Adrenal gland (tissue), 12 donors: Measurements from ENCODE around the gene IL3RA. TPM values are rescaled to one million over a fixed set of nuclear protein-coding genes. Genes with fewer than 3 reads are reported as not detected.
"Not testable (repeated sequence)": the region's sequence is repeated elsewhere in the genome, so short reads cannot be mapped to it uniquely, and the experiment has no call there.

Experiments used
- DNase-seq, 7 donors: peaks; one replicate each; pipeline ENCODE4 v3.0.0-alpha.2; 2019 to 2020
- H3K27ac ChIP-seq, 5 donors: fragments of 200-600 bp; sonication (generic) in 4 of 5; 1 replicate in 3 of 5; 2 replicates in 2 of 5; pipeline versions ENCODE4 v1.5.1 to v1.8.0; 2016 to 2020; ENCODE audit warnings: mild to moderate bottlenecking in 1 of 5
- H3K27me3 ChIP-seq: fragments of 200-600 bp; 2 replicates; pipeline ENCODE4 v1.8.0; 2021
- H3K36me3 ChIP-seq, 2 donors: fragments of 200-600 bp; replicated peaks in 1 of 2; 1 replicate in 1 of 2; 2 replicates in 1 of 2; pipeline versions ENCODE4 v1.5.1 to v1.8.0; 2018 to 2022
- H3K4me1 ChIP-seq, 2 donors: fragments of 200-600 bp; replicated peaks in 1 of 2; 1 replicate in 1 of 2; 2 replicates in 1 of 2; pipeline versions ENCODE4 v1.5.1 to v1.8.0; 2018 to 2021
- H3K4me3 ChIP-seq, 4 donors: fragments of 200-600 bp; sonication (generic) in 3 of 4; one replicate each; pipeline ENCODE4 v1.5.1; 2016 to 2018
- H3K9me3 ChIP-seq, 3 donors: fragments of 200-600 bp; sonication (generic) in 1 of 3; replicated peaks in 1 of 3; 1 replicate in 2 of 3; 2 replicates in 1 of 3; pipeline versions ENCODE4 v1.5.1 to v1.8.0; 2016 to 2021
- POLR2A ChIP-seq, 2 donors: fragments of 450-650 bp; IDR thresholded peaks; one replicate each; pipeline ENCODE4 v1.6.1; 2017; ENCODE audit warnings: antibody characterized with exemption in 2 of 2, mild to moderate bottlenecking in 2 of 2, moderate library complexity in 1 of 2
- WGBS, 4 donors: extraction: QIAGEN DNeasy Blood & Tissue Kit in 2 of 4; methylation state at CpG; one replicate each; pipeline versions ENCODE4 v1.1.5 to v1.1.7; 2013 to 2017; 5-methylcytosine and 5-hydroxymethylcytosine counted together
- intact Hi-C, 2 donors: fragments of 100-400 bp; cut with DNase I; formaldehyde crosslinking; loops; one replicate each; pipeline versions ENCODE4 v1.14.1 to v1.15.0; 2022 to 2023
- polyA plus RNA-seq, 3 donors: library from polyadenylated mRNA; stranded (reverse); fragments of 200-250 nt in 2 of 3; fragments of 350-450 nt in 1 of 3; fragmentation: Illumina TruSeq in 1 of 3; extraction: RNeasy Lipid Tissue Mini Kit (QIAGEN cat#74804) in 1 of 3; gene quantifications; one replicate each; pipeline ENCODE4 v1.2.3, GENCODE V29; 2013 to 2014
- total RNA-seq, 9 donors: library from RNA; depleted of rRNA in 4 of 9; stranded (reverse); fragments of >200 nt in 4 of 9; fragments of 120-200 nt in 1 of 9; fragmentation: NEBNext Ultra II Directional in 1 of 9; extraction: Animal tissue kit (Norgen Biotek cat#: 25700) in 1 of 9; gene quantifications; one replicate each; pipeline versions ENCODE4 v1.1.0 to v1.2.4, GENCODE V29; 2013 to 2023
- TF ChIP-seq, protein P1 (sequence below), 6 experiments: fragments of 450-650 bp in 4 of 6; fragments of 200-600 bp in 2 of 6; sonication (generic) in 1 of 6; IDR thresholded peaks; 1 replicate in 5 of 6; 2 replicates in 1 of 6; pipeline versions ENCODE4 v1.5.1 to v1.8.0; 2016 to 2021; ENCODE audit warnings: antibody characterized with exemption in 6 of 6, mild to moderate bottlenecking in 2 of 6, moderate library complexity in 1 of 6
- donor health status: healthy with polysubstance abuse.
- donor health status: Bipolar disorder and iron deficiency.
- donor health status: DM: yes; HTN: yes; CAD: no.
- donor health status: DM: no; HTN: no; CAD: no.
- donor health status: DM: no; HTN: no; CAD: no.
- donor health status: DM: yes; HTN: yes; CAD: no.

IL3RA gene
- total and polyA plus RNA-seq, 12 donors: 1.4 to 7.4 (median 3.1) TPM

DNA sequence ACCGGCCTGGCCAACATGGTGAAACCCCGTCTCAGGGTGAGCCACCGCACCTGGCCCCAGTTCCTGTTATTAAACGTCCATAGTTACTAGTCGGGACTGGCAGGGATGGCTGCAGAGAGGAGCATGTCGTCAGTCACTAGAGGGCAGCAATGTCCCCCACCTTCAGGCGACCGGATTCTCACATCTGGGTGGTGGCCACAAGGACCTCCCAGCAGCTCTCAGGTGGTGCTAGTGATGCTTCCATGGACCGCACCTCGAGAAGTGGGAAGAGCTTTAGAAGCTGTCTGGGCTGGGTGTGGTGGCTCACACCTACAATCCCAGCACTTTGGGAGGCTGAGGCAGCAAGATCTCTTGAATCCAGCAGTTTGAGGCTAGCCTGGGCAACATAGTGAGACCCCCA is 13.3 kb upstream of the IL3RA start:
- no peak overlapping the region for H3K4me3 ChIP-seq
- DNase-seq: peak; percentile 28 to 74 (median 59)
- H3K36me3 ChIP-seq: no peaks in the 10 kb centered on the region
- H3K4me1 ChIP-seq: no peaks in the 10 kb centered on the region
- no peak overlapping the region for H3K27ac ChIP-seq
- intact Hi-C loops: loop anchor here in 1 of 2 donors (10.0 kb wide), 1 partner anchor 71 kb away; the partner anchor contains the start of gene SLC25A6
- H3K27me3 ChIP-seq: no peaks in the 10 kb centered on the region
- H3K9me3 ChIP-seq: no peaks in the 10 kb centered on the region
- no peak for TF ChIP-seq POLR2A (IDR thresholded peaks at IDR 0.05)
- TF ChIP-seq, protein P1, sequence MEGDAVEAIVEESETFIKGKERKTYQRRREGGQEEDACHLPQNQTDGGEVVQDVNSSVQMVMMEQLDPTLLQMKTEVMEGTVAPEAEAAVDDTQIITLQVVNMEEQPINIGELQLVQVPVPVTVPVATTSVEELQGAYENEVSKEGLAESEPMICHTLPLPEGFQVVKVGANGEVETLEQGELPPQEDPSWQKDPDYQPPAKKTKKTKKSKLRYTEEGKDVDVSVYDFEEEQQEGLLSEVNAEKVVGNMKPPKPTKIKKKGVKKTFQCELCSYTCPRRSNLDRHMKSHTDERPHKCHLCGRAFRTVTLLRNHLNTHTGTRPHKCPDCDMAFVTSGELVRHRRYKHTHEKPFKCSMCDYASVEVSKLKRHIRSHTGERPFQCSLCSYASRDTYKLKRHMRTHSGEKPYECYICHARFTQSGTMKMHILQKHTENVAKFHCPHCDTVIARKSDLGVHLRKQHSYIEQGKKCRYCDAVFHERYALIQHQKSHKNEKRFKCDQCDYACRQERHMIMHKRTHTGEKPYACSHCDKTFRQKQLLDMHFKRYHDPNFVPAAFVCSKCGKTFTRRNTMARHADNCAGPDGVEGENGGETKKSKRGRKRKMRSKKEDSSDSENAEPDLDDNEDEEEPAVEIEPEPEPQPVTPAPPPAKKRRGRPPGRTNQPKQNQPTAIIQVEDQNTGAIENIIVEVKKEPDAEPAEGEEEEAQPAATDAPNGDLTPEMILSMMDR (IDR thresholded peaks at IDR 0.05): peak; percentile 3 to 43 (median 30)
- WGBS, 4 donors: 13 to 17% (median 15%) methylated on average over 9 to 10 of the region's 10 CpGs

DNA sequence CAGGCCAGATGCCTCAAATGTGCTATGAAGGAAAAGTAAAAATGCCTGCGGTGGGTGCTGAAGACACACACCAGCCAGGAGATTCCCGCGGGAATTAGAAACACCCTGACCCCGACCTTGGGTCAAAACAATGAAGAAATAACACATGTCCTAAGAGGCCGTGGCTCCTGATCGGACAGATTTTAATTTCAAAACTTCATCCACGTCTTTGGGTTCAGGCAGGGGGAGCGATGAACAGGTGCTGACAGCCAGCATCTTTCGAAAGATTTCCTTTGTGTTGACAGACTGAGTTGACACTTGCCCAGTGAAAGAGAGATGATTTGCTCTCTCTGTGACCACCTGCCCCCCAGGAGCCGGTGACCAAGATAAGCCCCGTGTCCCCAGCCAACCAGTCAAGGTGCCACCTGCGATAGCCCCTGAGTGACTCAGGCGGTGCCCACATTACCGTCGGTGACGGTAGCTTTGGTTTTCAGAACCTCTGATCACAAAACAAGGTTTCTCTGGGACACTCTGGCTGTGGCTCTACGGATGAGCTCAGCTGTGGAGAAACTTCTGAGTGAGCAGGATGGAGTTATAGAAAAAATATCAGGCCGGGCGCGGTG is 11.0 kb upstream of the IL3RA start:
- no peaks in the 10 kb centered on the region for H3K36me3 ChIP-seq
- no peak overlapping the region for H3K27ac ChIP-seq
- DNase-seq: no peak
- H3K27me3 ChIP-seq: peaks cover 3% of the 10 kb centered on the region
- no peaks in the 10 kb centered on the region for H3K4me1 ChIP-seq
- intact Hi-C loops: loop anchor here in 1 of 2 donors (10.0 kb wide), 1 partner anchor 69 kb away; the partner anchor contains the start of gene SLC25A6
- TF ChIP-seq, protein P1 (IDR thresholded peaks at IDR 0.05): no peak
- TF ChIP-seq POLR2A (IDR thresholded peaks at IDR 0.05): no peak
- no peaks in the 10 kb centered on the region for H3K9me3 ChIP-seq
- no peak overlapping the region for H3K4me3 ChIP-seq
- WGBS, 4 donors: 51 to 72% (median 61%) methylated on average over 7 to 20 of the region's 20 CpGs

DNA sequence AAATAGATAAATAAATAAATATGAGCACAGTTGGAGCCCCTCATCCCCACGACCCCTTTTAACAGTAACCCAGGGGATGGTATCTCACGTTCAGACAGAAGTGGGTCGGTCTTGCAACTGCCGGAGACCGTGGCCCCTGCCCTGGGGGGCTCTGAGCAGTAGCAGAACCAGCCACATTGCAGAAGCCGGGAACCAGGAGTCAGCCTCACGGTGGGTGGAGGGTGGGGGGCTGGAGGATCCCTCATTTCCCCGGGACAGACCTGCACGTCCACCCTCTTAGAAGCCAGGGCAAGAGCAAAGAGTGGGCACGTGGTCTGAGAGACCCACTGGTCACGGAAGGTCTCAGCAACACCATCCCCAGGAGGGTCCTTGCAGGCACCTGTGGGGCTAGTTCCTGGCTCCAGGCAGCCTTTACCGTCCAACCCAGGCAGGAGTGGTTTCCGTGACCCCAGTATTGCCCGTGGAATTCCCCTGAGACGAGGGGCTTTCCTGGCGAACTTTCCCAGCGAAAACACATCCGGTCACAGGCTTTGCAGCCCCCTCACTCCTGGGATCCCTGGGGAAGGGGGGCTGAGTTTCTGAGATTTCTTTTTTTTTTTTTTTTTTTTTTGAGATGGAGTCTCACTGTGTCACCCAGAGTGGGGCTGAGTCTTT is 8.8 kb upstream of the IL3RA start:
- Histone ChIP-seq H3K27ac (no peak overlapping the region), H3K36me3 (no peaks in the 10 kb centered on the region), H3K4me1 (no peaks in the 10 kb centered on the region), H3K9me3 (no peaks in the 10 kb centered on the region), H3K27me3 (peaks cover 3% of the 10 kb centered on the region), H3K4me3 (no peak overlapping the region)
- WGBS, 4 donors: 43 to 55% (median 45%) methylated on average over 11 to 18 of the region's 18 CpGs
- DNase-seq: no peak
- intact Hi-C loops: loop anchor here in 1 of 2 donors (10.0 kb wide), 1 partner anchor 67 kb away; the partner anchor contains the start of gene SLC25A6
- TF ChIP-seq, protein P1 (IDR thresholded peaks at IDR 0.05): no peak
- no peak for TF ChIP-seq POLR2A (IDR thresholded peaks at IDR 0.05)

DNA sequence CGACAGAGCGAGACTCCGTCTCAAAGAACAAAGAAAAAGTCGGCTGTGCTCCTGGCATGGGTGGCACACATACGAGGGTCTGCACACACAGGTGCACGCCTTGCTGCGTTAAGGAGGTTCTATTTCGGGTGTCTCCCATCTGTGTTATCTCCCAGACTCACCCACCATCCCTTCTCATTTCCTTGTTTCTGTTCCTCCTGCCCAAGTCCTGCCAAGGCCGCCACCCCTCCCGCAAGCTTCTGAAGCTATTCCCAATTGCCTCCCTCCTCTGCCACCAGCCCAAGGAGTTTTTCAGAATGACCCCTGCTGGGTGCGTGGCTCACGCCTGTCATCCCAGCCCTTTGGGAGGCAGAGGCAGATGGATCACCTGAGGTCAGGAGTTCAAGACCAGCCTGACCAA is 6.0 kb upstream of the IL3RA start:
- Histone ChIP-seq H3K9me3 (no peaks in the 10 kb centered on the region), H3K4me1 (no peaks in the 10 kb centered on the region), H3K4me3 (no peak overlapping the region), H3K36me3 (no peaks in the 10 kb centered on the region), H3K27me3 (peaks cover 3% of the 10 kb centered on the region), H3K27ac (no peak overlapping the region)
- DNase-seq: no peak
- intact Hi-C loops: no loop called here
- no peak for TF ChIP-seq POLR2A (IDR thresholded peaks at IDR 0.05)
- 37 to 58% (median 54%) methylated on average over 12 of the region's 12 CpGs for WGBS, 4 donors

DNA sequence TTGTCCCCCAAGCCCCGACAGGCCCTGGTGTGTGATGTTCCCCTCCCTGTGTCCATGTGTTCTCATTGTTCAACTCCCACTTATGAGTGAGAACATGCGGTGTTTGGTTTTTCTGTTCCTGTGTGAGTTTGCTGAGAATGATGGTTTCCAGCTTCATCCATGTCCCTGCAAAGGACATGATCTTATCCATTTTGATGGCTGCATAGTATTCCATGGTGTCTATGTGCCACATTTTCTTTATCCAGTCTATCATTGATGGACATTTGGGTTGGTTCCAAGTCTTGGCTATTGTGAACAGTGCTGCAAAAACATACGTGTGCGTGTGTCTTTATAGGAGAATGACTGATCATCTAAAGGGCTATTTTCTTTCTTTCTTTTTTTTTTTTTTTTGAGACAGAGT is 4.2 kb upstream of the IL3RA start:
- not testable (repeated sequence) for DNase-seq
- WGBS, 4 donors: 65 to 88% (median 78%) methylated on average over 4 of the region's 4 CpGs

More for the DNA sequence above, 4.2 kb upstream of the IL3RA start:
- H3K36me3 ChIP-seq, intact Hi-C loops, H3K27ac ChIP-seq, H3K4me1 ChIP-seq, H3K9me3 ChIP-seq, H3K27me3 ChIP-seq, H3K4me3 ChIP-seq: not testable (repeated sequence)
